A549 (cell line): ENCODE measurements around the gene OR3A2. TPM values are rescaled to one million over a fixed set of nuclear protein-coding genes. Genes with fewer than 3 reads are reported as not detected.
"Not testable (repeated sequence)": the region's sequence is repeated elsewhere in the genome, so short reads cannot be mapped to it uniquely, and the experiment has no call there.

Experiments
- ATAC-seq, 2 experiments: fragments of 200-7000 bp in 1 of 2; fragments of >200 bp in 1 of 2; cut with Nextera tagmentation in 1 of 2; cut with Tn5 transposase in 1 of 2; 3 replicates each; pipeline versions ENCODE4 v1.8.0 to v1.9.1; 2018 to 2020; ENCODE audit warnings: mild to moderate bottlenecking in 1 of 2, moderate library complexity in 1 of 2
- CTCF ChIA-PET: fragments of 300-600 bp; sonication (Branson Sonifier 250); formaldehyde crosslinking; extraction: SDS; loops from one replicate; lab custom pipeline; 2021; ENCODE audit warnings: antibody characterized with exemption, inconsistent platforms; lab: Yijun Ruan, JAX
- POLR2A ChIA-PET: fragments of 350-600 bp; formaldehyde crosslinking; extraction: SDS; loops from one replicate; lab custom pipeline; 2021; ENCODE audit warnings: antibody characterized with exemption, inconsistent platforms; lab: Yijun Ruan, JAX
- DNase-seq, 2 experiments: peaks; one replicate each; pipeline versions ENCODE4 v3.0.0 to v3.0.0-alpha.2; 2011 to 2016; ENCODE audit warnings: low read depth in 1 of 2, low spot score in 1 of 2
- FAIRE-seq: peaks from 2 replicates; lab custom pipeline; 2011; peaks lifted over from hg19 to GRCh38; lab: Jason Lieb, UNC
- H3K27ac ChIP-seq, 2 experiments: fragments of >200 bp; sonication (Bioruptor Twin); formaldehyde crosslinking; 3 replicates each; pipeline ENCODE4 v1.5.1; 2016 to 2017
- H3K4me1 ChIP-seq: fragments of >200 bp; sonication (Bioruptor Twin); formaldehyde crosslinking; 3 replicates; pipeline ENCODE4 v1.6.1; 2016
- H3K4me2 ChIP-seq: fragments of >200 bp; sonication (Bioruptor Twin); formaldehyde crosslinking; 3 replicates; pipeline ENCODE4 v1.6.1; 2016
- H3K4me3 ChIP-seq: fragments of >200 bp; sonication (Bioruptor Twin); formaldehyde crosslinking; 3 replicates; pipeline ENCODE4 v1.5.1; 2016
- H3K9me3 ChIP-seq: fragments of >200 bp; sonication (Bioruptor Twin); formaldehyde crosslinking; 3 replicates; pipeline ENCODE4 v1.6.1; 2016
- CEBPB ChIP-seq, 2 experiments: fragments of >200 bp in 1 of 2; sonication (Bioruptor Twin) in 1 of 2; formaldehyde crosslinking in 1 of 2; IDR thresholded peaks; 2 replicates each; pipeline ENCODE4 v1.6.1; 2012 to 2016
- EHMT2 ChIP-seq: fragments of 200-600 bp; sonication (generic); IDR thresholded peaks from 2 replicates; pipeline ENCODE4 v1.6.1; 2016; ENCODE audit warnings: antibody characterized with exemption, low read depth, mild to moderate bottlenecking, moderate library complexity
- FOSL2 ChIP-seq, 2 experiments: fragments of 450-650 bp in 1 of 2; fragments of >200 bp in 1 of 2; sonication (Bioruptor Twin) in 1 of 2; formaldehyde crosslinking; IDR thresholded peaks; 2 replicates each; pipeline versions ENCODE4 v1.5.0 to v1.6.1; 2016 to 2020; ENCODE audit warnings: mild to moderate bottlenecking in 1 of 2, moderate library complexity in 1 of 2
- HEYL ChIP-seq: fragments of 250-450 bp; sonication (Bioruptor Pico); IDR thresholded peaks from 2 replicates; pipeline ENCODE4 v1.8.0; 2021; ENCODE audit warnings: mild to moderate bottlenecking, moderate library complexity
- MAFK ChIP-seq: fragments of 450-650 bp; IDR thresholded peaks from 2 replicates; pipeline ENCODE4 v1.6.1; 2014; ENCODE audit not compliant: partially characterized antibody
- MAZ ChIP-seq: fragments of 150-350 bp; IDR thresholded peaks from 2 replicates; pipeline ENCODE4 v1.6.1; 2014; ENCODE audit warnings: antibody characterized with exemption, low read depth, low read length, borderline replicate concordance
- NFE2L2 ChIP-seq: fragments of 150-350 bp; conservative IDR thresholded peaks from 2 replicates; pipeline ENCODE4 v1.6.1; 2014; ENCODE audit warnings: low read length
- NR3C1 ChIP-seq: fragments of >200 bp; sonication (Bioruptor Twin); formaldehyde crosslinking; IDR thresholded peaks from 3 replicates; pipeline ENCODE4 v1.6.1; 2017
- RARB ChIP-seq: fragments of 250-450 bp; sonication (Bioruptor Pico); IDR thresholded peaks from 2 replicates; pipeline ENCODE4 v1.8.0; 2021; ENCODE audit warnings: mild to moderate bottlenecking, moderate library complexity
- SREBF2 ChIP-seq: fragments of 450-650 bp; IDR thresholded peaks from 2 replicates; pipeline ENCODE4 v1.6.1; 2014; ENCODE audit warnings: mild to moderate bottlenecking, moderate library complexity
- TP53 ChIP-seq: fragments of 250-450 bp; sonication (Bioruptor Pico); IDR thresholded peaks from 2 replicates; pipeline ENCODE4 v1.5.0; 2021; ENCODE audit warnings: mild to moderate bottlenecking, moderate library complexity
- ZC3H11A ChIP-seq: fragments of 450-650 bp; IDR thresholded peaks from 2 replicates; pipeline ENCODE4 v1.6.1; 2014; ENCODE audit warnings: antibody characterized with exemption, mild to moderate bottlenecking
- ZFP36 ChIP-seq: fragments of 450-650 bp; IDR thresholded peaks from 2 replicates; pipeline ENCODE4 v1.6.1; 2014; ENCODE audit warnings: borderline replicate concordance; ENCODE audit not compliant: partially characterized antibody
- WGBS: methylation state at CpG from one replicate; pipeline ENCODE4 v1.1.6; 2017; ENCODE audit errors: missing lambda C conversion rate; 5-methylcytosine and 5-hydroxymethylcytosine counted together
- polyA plus RNA-seq, 4 experiments: library from polyadenylated mRNA; depleted of rRNA in 3 of 4; stranded (reverse); fragments of >200 nt; fragmentation: RNase III in 1 of 4; extraction: RNeasy Plus Mini Kit Qiagen cat#74134 plus additional on column Dnase treatment in 1 of 4; gene quantifications; 2 replicates in 3 of 4; 3 replicates in 1 of 4; pipeline ENCODE4 v1.2.3, GENCODE V29; 2011 to 2017
- TF ChIP-seq, protein P1 (sequence below): fragments of 250-450 bp; sonication (Bioruptor Pico); IDR thresholded peaks from 2 replicates; pipeline ENCODE4 v1.5.0; 2021; ENCODE audit warnings: mild to moderate bottlenecking, moderate library complexity, borderline replicate concordance

The OR3A2 gene
- polyA plus RNA-seq, 2 of the 4 experiments (the other 2 are of a cell fraction): not detected

DNA sequence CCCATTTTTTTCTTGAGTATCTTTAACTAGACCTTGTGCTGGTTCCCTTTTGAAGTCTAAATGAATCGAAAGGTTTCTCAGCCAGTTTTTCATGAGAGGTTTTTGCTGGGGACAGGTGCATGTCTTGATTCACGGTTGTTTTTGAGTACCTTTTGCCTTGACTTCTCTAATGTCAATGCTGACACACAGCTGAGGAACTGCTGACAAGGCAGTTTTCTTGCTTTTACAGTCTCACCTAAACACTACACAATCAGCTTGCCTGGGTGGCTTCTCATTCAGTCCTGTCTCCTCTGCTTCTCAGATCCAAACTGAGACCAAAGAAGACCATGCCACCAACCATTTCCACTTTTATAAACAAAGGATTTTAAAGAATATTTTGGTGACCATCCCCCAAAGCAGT is 32.1 kb upstream of the OR3A2 start:
- Histone ChIP-seq H3K9me3 (peaks cover 3% of the 10 kb centered on the region; the same call in 1 of the 3 replicates), H3K27ac (no peak overlapping the region), H3K4me1 (no peaks in the 10 kb centered on the region), H3K4me3 (no peak overlapping the region), H3K4me2 (no peak overlapping the region)
- ATAC-seq: no peak
- 2% methylated on average over 2 of the region's 2 CpGs for WGBS
- POLR2A ChIA-PET: no interaction called here
- no peak for DNase-seq
- FAIRE-seq: no peak
- TF ChIP-seq CEBPB (IDR thresholded peaks at IDR 0.05): no peak
- peak; percentile 98 for TF ChIP-seq MAFK
- CTCF ChIA-PET: no interaction called here

DNA sequence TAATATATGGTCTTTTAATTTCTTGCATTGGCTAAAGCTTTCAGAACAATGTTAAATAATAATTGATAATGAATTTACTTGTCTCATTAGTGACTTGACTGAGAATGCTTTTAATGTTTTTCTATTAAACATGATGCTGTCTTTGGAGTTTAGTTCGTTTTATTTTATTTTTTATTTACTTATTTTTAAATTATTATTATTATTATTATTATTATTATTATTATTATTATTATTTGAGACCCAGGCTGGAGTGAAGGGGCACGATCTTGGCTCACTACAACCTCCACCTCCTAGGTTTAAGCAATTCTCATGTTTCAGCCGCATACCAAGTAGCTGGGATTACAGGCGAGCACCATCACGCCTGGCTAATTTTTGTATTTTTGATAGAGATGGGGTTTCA is 29.5 kb upstream of the OR3A2 start:
- TF ChIP-seq, protein P1, sequence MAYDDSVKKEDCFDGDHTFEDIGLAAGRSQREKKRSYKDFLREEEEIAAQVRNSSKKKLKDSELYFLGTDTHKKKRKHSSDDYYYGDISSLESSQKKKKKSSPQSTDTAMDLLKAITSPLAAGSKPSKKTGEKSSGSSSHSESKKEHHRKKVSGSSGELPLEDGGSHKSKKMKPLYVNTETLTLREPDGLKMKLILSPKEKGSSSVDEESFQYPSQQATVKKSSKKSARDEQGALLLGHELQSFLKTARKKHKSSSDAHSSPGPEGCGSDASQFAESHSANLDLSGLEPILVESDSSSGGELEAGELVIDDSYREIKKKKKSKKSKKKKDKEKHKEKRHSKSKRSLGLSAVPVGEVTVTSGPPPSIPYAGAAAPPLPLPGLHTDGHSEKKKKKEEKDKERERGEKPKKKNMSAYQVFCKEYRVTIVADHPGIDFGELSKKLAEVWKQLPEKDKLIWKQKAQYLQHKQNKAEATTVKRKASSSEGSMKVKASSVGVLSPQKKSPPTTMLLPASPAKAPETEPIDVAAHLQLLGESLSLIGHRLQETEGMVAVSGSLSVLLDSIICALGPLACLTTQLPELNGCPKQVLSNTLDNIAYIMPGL: no peak
- TF ChIP-seq NFE2L2: no peak
- TF ChIP-seq EHMT2: no peak
- TF ChIP-seq NR3C1: no peak
- TF ChIP-seq, all 56 proteins: peak for 0
- Histone ChIP-seq H3K4me3 (no peak overlapping the region), H3K4me2 (no peak overlapping the region), H3K9me3 (peaks cover 3% of the 10 kb centered on the region; the same call in 1 of the 3 replicates), H3K27ac (no peak overlapping the region), H3K4me1 (no peaks in the 10 kb centered on the region)
- no peak for DNase-seq
- ATAC-seq: no peak
- no peak for FAIRE-seq
- WGBS: 47% methylated on average over 5 of the region's 5 CpGs
- POLR2A ChIA-PET: no interaction called here
- CTCF ChIA-PET: interaction anchor here (0.8 kb wide), 1 partner anchor 19 kb away, joined by 3 read pairs; no protein-coding TSS in a partner anchor

DNA sequence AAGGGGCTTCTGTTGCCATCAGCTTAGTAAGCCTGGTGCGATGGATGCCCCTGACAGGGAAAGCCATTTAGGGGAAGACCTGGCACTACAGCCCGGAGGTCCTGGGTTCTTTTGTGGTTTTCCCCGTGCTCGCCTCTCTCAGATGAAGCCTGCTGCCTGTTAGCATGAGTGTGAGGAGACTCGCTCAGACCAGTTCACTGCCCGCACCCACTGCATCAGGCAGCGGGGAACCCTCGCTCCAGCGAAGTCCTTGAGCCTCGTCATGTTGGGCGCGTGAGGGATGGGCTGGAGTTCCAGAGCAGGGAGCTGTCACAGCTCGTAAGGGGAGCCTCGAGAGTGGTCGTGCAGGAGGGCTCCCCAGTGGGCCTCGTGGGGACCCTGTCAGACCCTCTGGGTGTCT is 26.1 kb upstream of the OR3A2 start:
- 0% methylated on average over 4 of the region's 16 CpGs for WGBS
- H3K4me2 ChIP-seq, H3K27ac ChIP-seq, CTCF ChIA-PET, FAIRE-seq, POLR2A ChIA-PET, DNase-seq, H3K4me1 ChIP-seq, H3K4me3 ChIP-seq: not testable (repeated sequence)
- ATAC-seq: peak in 1 of 2 experiments; percentile 51; a peak in 3 of 6 replicates
- peaks cover 17% of the 10 kb centered on the region; the same call in 2 of the 3 replicates for H3K9me3 ChIP-seq

DNA sequence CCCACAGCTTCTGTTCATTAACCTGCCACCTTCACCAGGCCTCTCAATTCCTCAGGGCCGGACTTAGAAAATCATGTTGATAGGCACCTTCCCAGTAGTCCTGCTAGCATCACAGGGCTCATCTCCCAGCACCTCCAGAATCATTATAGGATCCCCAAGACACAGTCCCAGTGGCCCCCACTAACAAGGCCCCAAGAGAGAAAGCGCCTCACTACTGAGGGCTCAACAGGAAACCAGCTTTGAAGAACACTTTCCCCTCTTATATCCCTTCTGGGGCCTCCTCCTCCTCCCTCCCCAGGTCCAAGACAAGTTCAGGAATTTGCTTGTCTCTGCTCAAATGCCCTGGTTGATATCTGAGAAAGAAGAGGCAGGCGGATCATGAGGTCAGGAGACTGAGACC is 25.0 kb upstream of the OR3A2 start, which contains the start of gene OR3A3:
Gene OR3A3, plus strand, starts transcription at position 301 of the 400 bp plus-strand sequence.
- no peak for DNase-seq
- H3K27ac ChIP-seq: no peak within 1 kb of the TSS
- WGBS: 26% methylated on average over 3 of the region's 3 CpGs
- ChIA-PET POLR2A (no interaction called here), CTCF (interaction anchor here (1.2 kb wide), 1 partner anchor 66 kb away, joined by 3 read pairs; no protein-coding TSS in a partner anchor)
- peaks cover 17% of the 10 kb centered on the region; the same call in 2 of the 3 replicates for H3K9me3 ChIP-seq
- no peak within 1 kb of the TSS for H3K4me2 ChIP-seq
- TF ChIP-seq SREBF2: no peak
- no peak for TF ChIP-seq FOSL2 (IDR thresholded peaks at IDR 0.05)
- no peak for TF ChIP-seq FOSL2 (CRISPR knock-in tag; IDR thresholded peaks at IDR 0.05)
- TF ChIP-seq HEYL (CRISPR knock-in tag): no peak
- no peak for TF ChIP-seq MAZ
- TF ChIP-seq RARB (CRISPR knock-in tag): no peak
- TF ChIP-seq ZFP36: no peak
- no peak for TF ChIP-seq TP53 (CRISPR knock-in tag)
- no peaks in the 10 kb centered on the region for H3K4me1 ChIP-seq
- H3K4me3 ChIP-seq: no peak within 1 kb of the TSS
- no peak for ATAC-seq
- no peak for FAIRE-seq

DNA sequence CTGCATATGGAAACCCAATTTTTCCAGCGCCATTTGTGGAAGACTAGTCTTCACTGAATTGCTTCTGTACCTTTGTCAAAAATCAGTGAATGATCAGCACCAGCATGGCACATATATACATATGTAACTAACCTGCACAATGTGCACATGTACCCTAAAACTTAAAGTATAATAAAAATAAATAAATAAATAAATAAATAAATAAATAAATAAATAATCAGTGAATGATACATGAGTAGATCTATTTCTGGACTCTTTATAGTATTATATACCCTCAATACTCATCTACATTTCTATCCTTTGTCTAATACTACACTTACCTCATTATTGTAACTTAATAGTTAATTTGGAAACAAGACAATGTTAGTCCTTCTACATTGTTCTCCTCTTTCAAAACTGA is 17.7 kb upstream of the OR3A2 start:
- TF ChIP-seq ZC3H11A: peak; percentile 88
- H3K27ac ChIP-seq, H3K4me2 ChIP-seq, POLR2A ChIA-PET, H3K4me1 ChIP-seq, ATAC-seq, DNase-seq, H3K4me3 ChIP-seq, FAIRE-seq: not testable (repeated sequence)
- CTCF ChIA-PET: interaction anchor here (0.6 kb wide), 1 partner anchor 88 kb away, joined by 4 read pairs; no protein-coding TSS in a partner anchor
- H3K9me3 ChIP-seq: peaks cover 12% of the 10 kb centered on the region; the same call in 2 of the 3 replicates
- WGBS: 4% methylated on average over 1 of the region's 1 CpG
